GM12878 (cell line): ENCODE results near the gene ABCA4.

ENCODE experiments used
- CEBPB ChIP-seq, 2 experiments: fragments of 150-350 bp in 1 of 2; IDR thresholded peaks; 2 replicates each; pipeline ENCODE4 v1.6.1; 2012 to 2014; ENCODE audit warnings: low read depth in 2 of 2, low read length in 2 of 2, borderline replicate concordance in 1 of 2, inconsistent platforms in 1 of 2
- CREM ChIP-seq: IDR thresholded peaks from 2 replicates; pipeline ENCODE4 v1.6.1; 2014; ENCODE audit warnings: antibody characterized with exemption, low read depth
- CTCF ChIP-seq, 3 experiments: IDR thresholded peaks in 2 of 3; conservative IDR thresholded peaks in 1 of 3; 2 replicates each; pipeline ENCODE4 v1.5.1; 2011; ENCODE audit warnings: low read depth in 3 of 3, low read length in 3 of 3, mild to moderate bottlenecking in 3 of 3, control low read depth in 2 of 3, moderate library complexity in 2 of 3, inconsistent platforms in 1 of 3, mixed read lengths in 1 of 3; ENCODE audit not compliant: control insufficient read depth in 2 of 3, insufficient read depth in 1 of 3; ENCODE audit errors: extremely low read depth in 1 of 3
- E4F1 ChIP-seq: fragments of 450-650 bp; IDR thresholded peaks from 2 replicates; pipeline ENCODE4 v1.6.1; 2018; ENCODE audit warnings: borderline replicate concordance, mild to moderate bottlenecking; ENCODE audit not compliant: partially characterized antibody
- PBX3 ChIP-seq: IDR thresholded peaks from 2 replicates; pipeline ENCODE4 v1.6.1; 2011; ENCODE audit warnings: mild to moderate bottlenecking, low read depth, low read length, moderate library complexity; ENCODE audit not compliant: insufficient replicate concordance
- POLR2A ChIP-seq: IDR thresholded peaks from 2 replicates; pipeline ENCODE4 v1.6.1; 2011; ENCODE audit warnings: low read depth, mild to moderate bottlenecking, low read length
- SIN3A ChIP-seq: IDR thresholded peaks from 2 replicates; pipeline ENCODE4 v1.6.1; 2012; ENCODE audit warnings: low read depth, low read length, improper control_type of control experiment
- TCF7 ChIP-seq: IDR thresholded peaks from 2 replicates; pipeline ENCODE4 v1.6.1; 2014; ENCODE audit warnings: antibody characterized with exemption, borderline replicate concordance

GRCh38 chr1:94119796-94120569 is 965 bp downstream of the ABCA4 start:
- TF ChIP-seq CTCF (IDR thresholded peaks at IDR 0.05 in 2 of 3, conservative IDR thresholded peaks at IDR 0.05 in 1 of 3; ENCODE audit: control insufficient read depth in 2 of 3, extremely low read depth in 1 of 3, insufficient read depth in 1 of 3, low read depth in 3 of 3, low read length in 3 of 3) (no peak), POLR2A (no peak), CEBPB (IDR thresholded peaks at IDR 0.05; ENCODE audit: borderline replicate concordance in 1 of 2, low read depth in 2 of 2, low read length in 2 of 2) (no peak), CREM (no peak), PBX3 (no peak), E4F1 (no peak), TCF7 (no peak), SIN3A (no peak)
